BLaER1 (cell line): ENCODE measurements around the gene POLA1.

ENCODE experiments used
- H3K27ac ChIP-seq: shearing (Covaris generic); formaldehyde crosslinking; 2 replicates; pipeline ENCODE4 v1.8.1; 2022
- H3K27me3 ChIP-seq: shearing (Covaris generic); formaldehyde crosslinking; 2 replicates; pipeline ENCODE4 v1.8.1; 2022
- H3K36me3 ChIP-seq: shearing (Covaris generic); formaldehyde crosslinking; 2 replicates; pipeline ENCODE4 v1.8.1; 2022
- H3K4me1 ChIP-seq: shearing (Covaris generic); formaldehyde crosslinking; 2 replicates; pipeline ENCODE4 v1.8.1; 2022
- H3K4me2 ChIP-seq: shearing (Covaris generic); formaldehyde crosslinking; 2 replicates; pipeline ENCODE4 v1.8.1; 2022
- H3K4me3 ChIP-seq: shearing (Covaris generic); formaldehyde crosslinking; 2 replicates; pipeline ENCODE4 v1.8.1; 2022
- H3K9ac ChIP-seq: shearing (Covaris generic); formaldehyde crosslinking; 2 replicates; pipeline ENCODE4 v1.8.1; 2022
- H3K9me3 ChIP-seq: shearing (Covaris generic); formaldehyde crosslinking; 2 replicates; pipeline ENCODE4 v1.8.1; 2022
- H4K20me1 ChIP-seq: shearing (Covaris generic); formaldehyde crosslinking; 2 replicates; pipeline ENCODE4 v1.8.1; 2022
- Cebpa-rat ChIP-seq: shearing (Covaris generic); IDR thresholded peaks from 2 replicates; pipeline ENCODE4 v1.8.1; 2022

The POLA1 gene

DNA sequence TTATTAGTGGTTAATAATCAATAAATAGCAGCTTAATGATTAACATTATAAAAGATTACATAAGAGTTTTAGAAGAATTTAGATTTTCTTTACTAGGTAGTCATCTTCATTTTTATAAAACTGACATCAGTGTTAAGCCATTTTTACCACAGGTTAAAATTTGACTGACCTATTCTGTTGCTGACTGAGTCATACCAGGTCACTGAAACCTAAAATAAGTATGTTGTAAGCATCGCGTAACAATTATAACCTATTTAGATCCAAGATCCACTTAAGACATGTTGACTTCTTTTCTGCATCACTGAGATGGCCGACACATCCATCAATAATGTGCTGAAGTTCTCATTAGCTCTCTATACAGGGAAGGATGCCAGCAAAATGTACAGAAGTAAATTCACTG is 285.4 kb downstream of the POLA1 start:
- H4K20me1 ChIP-seq = peaks cover 11% of the 10 kb centered on the region; the same call in 1 of the 2 replicates
- no peaks in the 10 kb centered on the region for H3K4me1 ChIP-seq
- H3K27ac ChIP-seq = no peak overlapping the region
- TF ChIP-seq Cebpa-rat = no peak
- H3K9ac ChIP-seq = no peak overlapping the region
- no peaks in the 10 kb centered on the region for H3K36me3 ChIP-seq
- H3K27me3 ChIP-seq = peaks cover 93% of the 10 kb centered on the region
- no peak overlapping the region for H3K4me3 ChIP-seq
- no peaks in the 10 kb centered on the region for H3K9me3 ChIP-seq
- no peak overlapping the region for H3K4me2 ChIP-seq

DNA sequence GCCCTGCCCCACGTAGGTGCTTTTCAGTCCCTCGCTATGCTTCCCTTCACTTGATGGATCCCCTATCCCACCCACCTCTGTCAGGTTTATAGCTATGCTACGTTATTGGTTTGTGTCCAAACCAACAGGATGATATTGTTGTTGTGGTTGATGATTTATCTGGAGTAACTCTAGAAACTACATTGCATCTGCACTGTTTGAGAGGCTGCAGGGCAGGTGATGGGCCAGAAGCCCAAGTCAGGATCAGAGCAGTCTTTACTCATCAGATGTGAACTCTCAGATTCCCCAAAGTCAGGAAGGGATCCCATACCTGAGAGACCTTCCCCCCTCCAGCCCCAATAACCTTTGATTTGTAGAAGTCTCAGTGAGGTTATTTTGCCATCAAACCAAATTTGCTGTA is 287.3 kb downstream of the POLA1 start:
- H3K27me3 ChIP-seq = peaks cover 95% of the 10 kb centered on the region
- H3K9ac ChIP-seq = no peak overlapping the region
- no peaks in the 10 kb centered on the region for H3K36me3 ChIP-seq
- no peak overlapping the region for H3K4me3 ChIP-seq
- H3K4me2 ChIP-seq = no peak overlapping the region
- no peak for TF ChIP-seq Cebpa-rat
- peaks cover 11% of the 10 kb centered on the region; the same call in 1 of the 2 replicates for H4K20me1 ChIP-seq
- H3K4me1 ChIP-seq = no peaks in the 10 kb centered on the region
- H3K9me3 ChIP-seq = no peaks in the 10 kb centered on the region
- no peak overlapping the region for H3K27ac ChIP-seq

DNA sequence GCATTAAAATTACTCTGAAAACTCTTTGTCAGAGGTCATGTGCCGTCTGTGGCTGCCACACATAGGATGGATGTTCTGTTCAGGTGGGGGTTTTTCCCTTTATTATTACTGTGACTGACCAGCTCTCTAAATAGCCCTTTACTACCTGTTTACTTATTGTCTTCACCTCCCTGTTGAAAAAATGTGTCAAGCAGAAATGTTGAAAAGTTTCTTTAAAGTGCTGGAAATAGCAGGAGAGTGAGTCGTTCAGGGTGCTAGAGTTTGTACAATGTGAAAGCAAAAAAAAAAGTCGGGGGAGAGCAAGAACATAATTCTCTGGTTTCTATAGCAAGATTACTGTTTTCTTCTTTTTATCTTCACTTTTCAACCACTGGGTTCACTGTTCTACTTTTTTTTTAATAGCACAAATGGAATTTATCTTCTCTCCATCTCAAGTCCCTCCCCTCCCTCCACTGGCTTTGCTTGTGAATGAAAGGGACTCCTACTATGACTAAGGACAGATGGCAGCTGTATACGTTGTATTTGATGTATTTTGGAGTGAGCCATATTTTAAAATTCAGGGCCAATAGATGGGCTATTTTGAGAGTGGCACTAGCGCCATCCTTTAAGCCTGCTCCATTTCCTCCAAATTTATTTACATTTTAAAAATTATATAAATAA is 288.7 kb downstream of the POLA1 start:
- peaks cover 8% of the 10 kb centered on the region for H3K36me3 ChIP-seq
- TF ChIP-seq Cebpa-rat = no peak
- H3K4me1 ChIP-seq = no peaks in the 10 kb centered on the region
- H3K4me3 ChIP-seq = no peak overlapping the region
- no peak overlapping the region for H3K27ac ChIP-seq
- H3K27me3 ChIP-seq = peaks cover 94% of the 10 kb centered on the region
- H3K9me3 ChIP-seq = no peaks in the 10 kb centered on the region
- peaks cover 11% of the 10 kb centered on the region; the same call in 1 of the 2 replicates for H4K20me1 ChIP-seq
- no peak overlapping the region for H3K4me2 ChIP-seq
- no peak overlapping the region for H3K9ac ChIP-seq

DNA sequence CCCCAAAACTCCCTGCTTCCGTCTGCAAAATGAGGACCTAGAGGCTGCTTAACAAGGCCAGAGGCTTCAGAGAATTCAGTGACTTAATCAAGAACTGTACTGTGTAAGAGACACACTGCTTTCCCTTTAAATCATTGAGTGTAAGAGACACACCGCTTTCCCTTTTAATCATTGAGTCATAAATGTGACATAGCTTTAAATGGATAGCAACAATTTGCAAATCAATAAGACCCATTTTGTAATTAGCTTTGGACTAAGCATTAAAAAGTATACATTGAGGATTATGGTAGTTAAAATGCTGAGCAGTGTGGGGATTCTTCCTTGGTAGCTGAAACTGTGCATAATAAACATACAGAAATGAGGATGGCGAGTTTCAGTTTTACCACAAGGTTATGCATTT is 290.2 kb downstream of the POLA1 start:
- Histone ChIP-seq H3K36me3 (peaks cover 14% of the 10 kb centered on the region), H4K20me1 (peaks cover 11% of the 10 kb centered on the region; the same call in 1 of the 2 replicates), H3K9me3 (no peaks in the 10 kb centered on the region), H3K27me3 (peaks cover 95% of the 10 kb centered on the region), H3K27ac (no peak overlapping the region), H3K9ac (no peak overlapping the region), H3K4me3 (no peak overlapping the region), H3K4me2 (no peak overlapping the region), H3K4me1 (no peaks in the 10 kb centered on the region)
- no peak for TF ChIP-seq Cebpa-rat

DNA sequence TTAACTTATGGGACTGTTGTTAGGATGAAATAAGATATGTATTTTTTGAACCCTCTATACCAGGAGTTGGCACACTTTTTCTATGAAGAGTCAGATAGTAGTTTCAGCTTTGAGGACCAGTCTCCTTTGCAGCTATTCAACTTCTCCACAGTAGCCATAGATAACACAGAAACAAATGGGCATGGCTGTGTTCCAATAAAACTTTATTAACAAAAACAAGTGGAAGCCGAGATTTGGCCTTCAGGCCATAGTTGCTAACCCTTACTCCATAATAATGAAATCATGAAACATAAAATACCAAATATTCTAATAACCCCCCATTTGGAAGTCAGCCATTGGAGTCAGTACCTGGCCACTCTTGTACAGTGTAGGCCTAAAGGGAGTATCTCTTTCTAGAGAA is 291.4 kb downstream of the POLA1 start:
- Histone ChIP-seq H4K20me1 (peaks cover 5% of the 10 kb centered on the region; the same call in 1 of the 2 replicates), H3K27me3 (peaks cover 95% of the 10 kb centered on the region), H3K9me3 (no peaks in the 10 kb centered on the region), H3K9ac (no peak overlapping the region), H3K27ac (no peak overlapping the region), H3K4me1 (no peaks in the 10 kb centered on the region), H3K4me2 (no peak overlapping the region), H3K4me3 (no peak overlapping the region), H3K36me3 (peaks cover 14% of the 10 kb centered on the region)
- no peak for TF ChIP-seq Cebpa-rat

DNA sequence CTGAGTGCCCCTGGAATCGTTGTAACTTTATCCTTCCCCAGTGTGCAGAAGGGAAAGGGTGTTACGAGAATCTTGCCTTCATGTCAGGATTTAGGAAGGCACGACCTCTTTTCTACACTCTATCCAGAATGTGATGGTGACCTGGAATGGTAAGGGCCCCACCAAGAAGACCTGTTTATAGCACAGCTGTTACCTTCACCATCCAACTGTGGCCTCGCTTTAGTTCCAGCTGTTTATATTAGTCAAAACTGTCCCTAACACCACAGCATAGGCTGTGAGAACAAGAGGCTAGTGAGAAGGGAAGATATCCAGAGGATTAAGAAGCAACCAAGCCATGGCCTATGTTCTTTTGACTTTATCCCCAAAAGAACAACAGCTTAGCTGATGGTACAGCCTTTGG is 294.0 kb downstream of the POLA1 start:
- H3K9ac ChIP-seq = no peak overlapping the region
- H3K27ac ChIP-seq = no peak overlapping the region
- no peaks in the 10 kb centered on the region for H3K4me1 ChIP-seq
- H3K27me3 ChIP-seq = peaks cover 94% of the 10 kb centered on the region
- no peak for TF ChIP-seq Cebpa-rat
- H3K4me3 ChIP-seq = no peak overlapping the region
- H3K9me3 ChIP-seq = no peaks in the 10 kb centered on the region
- peaks cover 14% of the 10 kb centered on the region for H3K36me3 ChIP-seq
- H4K20me1 ChIP-seq = peaks cover 16% of the 10 kb centered on the region; the same call in 1 of the 2 replicates
- H3K4me2 ChIP-seq = no peak overlapping the region

DNA sequence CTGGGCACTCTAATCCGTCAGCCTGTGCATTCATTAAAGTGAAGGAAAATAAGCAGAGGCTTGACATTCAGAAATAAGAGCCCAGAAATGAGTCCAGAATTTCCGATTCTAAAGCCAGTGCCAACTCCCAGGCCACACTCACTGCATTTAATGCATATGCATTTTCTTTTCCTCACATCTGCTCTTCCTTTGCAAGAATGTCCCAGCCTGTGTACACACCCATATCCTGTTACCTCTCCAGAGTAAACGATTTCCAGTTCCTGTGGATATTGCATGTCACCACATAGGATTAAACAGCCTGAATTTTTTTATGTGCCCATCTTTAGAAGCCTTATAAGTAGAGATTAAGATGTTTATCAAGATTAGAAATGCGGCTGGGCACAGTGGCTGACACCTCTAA is 294.6 kb downstream of the POLA1 start:
- Histone ChIP-seq H4K20me1 (peaks cover 19% of the 10 kb centered on the region), H3K4me3 (no peak overlapping the region), H3K27ac (no peak overlapping the region), H3K9me3 (no peaks in the 10 kb centered on the region), H3K4me2 (no peak overlapping the region), H3K36me3 (peaks cover 14% of the 10 kb centered on the region), H3K27me3 (peaks cover 94% of the 10 kb centered on the region), H3K4me1 (no peaks in the 10 kb centered on the region), H3K9ac (no peak overlapping the region)
- no peak for TF ChIP-seq Cebpa-rat

DNA sequence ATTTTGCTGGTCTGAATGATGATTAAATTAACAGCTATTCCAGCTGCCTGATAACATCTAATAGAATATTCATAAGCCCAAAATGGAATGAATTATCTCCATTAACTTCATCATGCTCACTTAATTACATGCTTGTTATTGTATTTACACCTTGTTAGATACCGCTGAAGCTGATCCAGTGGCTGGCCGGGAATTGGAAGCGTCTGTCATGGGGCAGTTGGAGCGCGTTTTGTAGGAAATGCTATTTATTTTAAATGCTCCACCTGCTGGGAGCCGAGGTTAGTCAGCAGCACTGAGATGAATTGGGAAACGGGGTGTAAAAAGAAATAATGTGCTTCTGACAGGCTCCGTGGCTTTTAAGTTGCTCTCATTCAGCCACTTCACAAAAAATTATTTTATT is 296.8 kb downstream of the POLA1 start:
- Histone ChIP-seq H3K36me3 (peaks cover 19% of the 10 kb centered on the region), H3K4me2 (no peak overlapping the region), H4K20me1 (peaks cover 37% of the 10 kb centered on the region), H3K9ac (no peak overlapping the region), H3K4me1 (no peaks in the 10 kb centered on the region), H3K27me3 (peaks cover 98% of the 10 kb centered on the region), H3K4me3 (no peak overlapping the region), H3K27ac (no peak overlapping the region), H3K9me3 (no peaks in the 10 kb centered on the region)
- no peak for TF ChIP-seq Cebpa-rat

DNA sequence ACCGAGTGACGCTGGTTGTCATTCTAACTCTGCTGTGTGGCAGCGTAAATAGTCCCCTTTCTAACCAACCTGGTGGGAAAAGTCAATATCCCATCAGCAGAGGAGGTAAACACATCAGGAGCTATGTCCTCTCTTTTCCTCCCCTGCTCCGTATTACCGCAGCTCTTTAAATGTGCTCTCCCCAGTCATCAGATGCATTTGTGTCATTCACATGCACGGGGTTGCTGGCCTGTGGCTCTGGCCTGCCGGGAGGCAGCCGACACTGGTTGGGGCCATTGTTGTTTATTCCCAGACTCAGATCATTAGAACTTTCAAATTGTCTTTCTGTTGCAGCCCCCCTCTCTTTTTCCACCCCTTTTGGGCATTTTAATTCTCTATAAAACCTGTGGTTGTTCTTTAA is 300.2 kb downstream of the POLA1 start:
- H3K9me3 ChIP-seq = no peaks in the 10 kb centered on the region
- peaks cover 8% of the 10 kb centered on the region; the same call in 1 of the 2 replicates for H3K36me3 ChIP-seq
- H3K4me3 ChIP-seq = no peak overlapping the region
- H3K9ac ChIP-seq = no peak overlapping the region
- no peak for TF ChIP-seq Cebpa-rat
- no peak overlapping the region for H3K4me2 ChIP-seq
- peaks cover 99% of the 10 kb centered on the region for H3K27me3 ChIP-seq
- H3K4me1 ChIP-seq = no peaks in the 10 kb centered on the region
- no peak overlapping the region for H3K27ac ChIP-seq
- H4K20me1 ChIP-seq = peaks cover 61% of the 10 kb centered on the region

DNA sequence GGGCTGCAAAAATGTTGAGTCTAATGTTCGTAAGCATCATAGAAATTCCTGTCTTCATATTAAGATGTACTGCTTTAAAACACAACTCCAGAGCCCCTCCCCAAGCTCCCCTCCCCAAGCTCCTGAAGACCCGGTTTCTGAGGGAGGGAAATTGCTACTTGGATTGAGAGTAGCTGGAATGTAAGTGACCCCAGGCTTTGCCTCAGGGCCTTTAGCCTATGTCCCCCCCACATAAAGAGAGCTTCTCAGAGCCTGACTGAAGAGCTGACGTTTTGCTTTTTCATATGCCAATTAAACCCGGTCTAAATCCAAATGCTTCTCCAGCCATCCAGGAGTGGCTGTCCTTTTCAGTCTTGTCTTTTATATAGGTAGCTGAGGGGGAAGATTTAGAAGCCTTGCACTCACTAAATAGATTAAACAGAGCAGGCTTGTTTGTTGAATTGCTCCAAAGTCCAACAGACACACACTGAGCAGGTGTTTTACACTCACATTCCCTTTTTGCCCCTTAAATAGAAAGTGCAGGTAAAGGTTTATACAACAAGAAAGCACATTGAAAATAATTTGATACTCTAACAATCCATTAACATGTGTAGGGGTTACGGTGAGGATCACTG is 302.5 kb downstream of the POLA1 start:
- Histone ChIP-seq H3K27me3 (peaks cover 98% of the 10 kb centered on the region), H3K4me1 (no peaks in the 10 kb centered on the region), H4K20me1 (peaks cover 72% of the 10 kb centered on the region), H3K4me2 (no peak overlapping the region), H3K9ac (no peak overlapping the region), H3K4me3 (no peak overlapping the region), H3K9me3 (no peaks in the 10 kb centered on the region), H3K27ac (no peak overlapping the region), H3K36me3 (peaks cover 8% of the 10 kb centered on the region; the same call in 1 of the 2 replicates)
- TF ChIP-seq Cebpa-rat = no peak
